ENCODE data around the gene FRMD5. TPM values are rescaled to one million over a fixed set of nuclear protein-coding genes. Genes with fewer than 3 reads are reported as not detected.

FRMD5 gene
- total RNA-seq, 1 experiment from 2014 or later: 3.9 TPM

GRCh38 chr15:44058126-44058525 lies 136.9 kb downstream of the FRMD5 start:
- Histone ChIP-seq H3T11ph (ENCODE audit: low read length) (no peak overlapping the region), H3K4me2 (ENCODE audit: insufficient read depth, insufficient read length, low read length) (no peak overlapping the region), H3K23me2 (ENCODE audit: insufficient read length, low read depth, low read length, poor library complexity, severe bottlenecking) (no peaks in the 10 kb centered on the region), H3K4ac (ENCODE audit: low read depth, low read length) (no peak overlapping the region), H2AK5ac (ENCODE audit: insufficient read length, low read length) (no peak overlapping the region), H3K56ac (ENCODE audit: insufficient read length, low read depth, low read length) (no peak overlapping the region), H3K27ac (ENCODE audit: insufficient read length, low read depth, low read length) (no peak overlapping the region), H3K14ac (ENCODE audit: insufficient read depth, low read length) (no peak overlapping the region), H4K5ac (ENCODE audit: insufficient read length, low read depth, low read length) (no peak overlapping the region), H2BK12ac (ENCODE audit: insufficient read length, low read depth, low read length) (no peak overlapping the region), H2BK20ac (ENCODE audit: low read depth, low read length, poor library complexity, severe bottlenecking) (no peak overlapping the region), H3K79me1 (ENCODE audit: insufficient read depth, low read depth, low read length, poor library complexity, severe bottlenecking) (no peaks in the 10 kb centered on the region), H2BK120ac (ENCODE audit: low read depth, low read length, poor library complexity, severe bottlenecking) (no peak overlapping the region), H3K4me1 (ENCODE audit: insufficient read depth, low read length) (no peaks in the 10 kb centered on the region), H4K91ac (ENCODE audit: insufficient read length, low read depth, low read length) (no peak overlapping the region), H3K9ac (ENCODE audit: extremely low read depth, insufficient read length, low read length) (no peak overlapping the region), H3K27me3 (ENCODE audit: insufficient read depth, low read length) (no peaks in the 10 kb centered on the region), H4K8ac (replicated peaks; ENCODE audit: insufficient read length, low read depth, low read length) (no peak overlapping the region), H2BK5ac (ENCODE audit: insufficient read length, low read length) (no peak overlapping the region), H2BK15ac (ENCODE audit: low read depth, low read length) (no peak overlapping the region), H2AFZ (ENCODE audit: low read length) (no peak overlapping the region), H3K23ac (ENCODE audit: insufficient read length, low read depth, low read length) (no peak overlapping the region), H3K18ac (ENCODE audit: insufficient read length, low read depth, low read length) (no peak overlapping the region), H4K20me1 (ENCODE audit: control insufficient read depth, insufficient read depth, insufficient read length) (no peaks in the 10 kb centered on the region), H3K9me3 (ENCODE audit: control insufficient read depth, low read depth, low read length) (no peaks in the 10 kb centered on the region), H3K79me2 (ENCODE audit: insufficient read depth, low read length) (no peaks in the 10 kb centered on the region)
- no peaks in the 10 kb centered on the region for H3K36me3 Mint-ChIP-seq (ENCODE audit: insufficient read depth in 1 of 3, low read depth in 3 of 3)
- no peak for DNase-seq
- no CpG with 5 or more reads among the region's 2 CpGs for WGBS (ENCODE audit: extremely low coverage, insufficient read length, low lambda C conversion rate)
- TF ChIP-seq, protein P1, sequence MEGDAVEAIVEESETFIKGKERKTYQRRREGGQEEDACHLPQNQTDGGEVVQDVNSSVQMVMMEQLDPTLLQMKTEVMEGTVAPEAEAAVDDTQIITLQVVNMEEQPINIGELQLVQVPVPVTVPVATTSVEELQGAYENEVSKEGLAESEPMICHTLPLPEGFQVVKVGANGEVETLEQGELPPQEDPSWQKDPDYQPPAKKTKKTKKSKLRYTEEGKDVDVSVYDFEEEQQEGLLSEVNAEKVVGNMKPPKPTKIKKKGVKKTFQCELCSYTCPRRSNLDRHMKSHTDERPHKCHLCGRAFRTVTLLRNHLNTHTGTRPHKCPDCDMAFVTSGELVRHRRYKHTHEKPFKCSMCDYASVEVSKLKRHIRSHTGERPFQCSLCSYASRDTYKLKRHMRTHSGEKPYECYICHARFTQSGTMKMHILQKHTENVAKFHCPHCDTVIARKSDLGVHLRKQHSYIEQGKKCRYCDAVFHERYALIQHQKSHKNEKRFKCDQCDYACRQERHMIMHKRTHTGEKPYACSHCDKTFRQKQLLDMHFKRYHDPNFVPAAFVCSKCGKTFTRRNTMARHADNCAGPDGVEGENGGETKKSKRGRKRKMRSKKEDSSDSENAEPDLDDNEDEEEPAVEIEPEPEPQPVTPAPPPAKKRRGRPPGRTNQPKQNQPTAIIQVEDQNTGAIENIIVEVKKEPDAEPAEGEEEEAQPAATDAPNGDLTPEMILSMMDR (conservative IDR thresholded peaks at IDR 0.05): no peak
- peaks cover 4 to 6% of the 10 kb centered on the region in 2 experiments; a peak in 3 of 4 replicates for H3K4me1 Mint-ChIP-seq
- no peaks in the 10 kb centered on the region for H3K9me3 Mint-ChIP-seq
- peaks cover 1% of the 10 kb centered on the region; the same call in 1 of the 2 replicates for H3K27me3 Mint-ChIP-seq (ENCODE audit: low read depth)
- no peak overlapping the region for H3K27ac Mint-ChIP-seq
- no peak overlapping the region for H3K4me3 Mint-ChIP-seq
